Measurements from ENCODE around the gene LRP10. TPM values are rescaled to one million over a fixed set of nuclear protein-coding genes. Genes with fewer than 3 reads are reported as not detected.
A peak's percentile ranks its signal among the peaks of the same experiment; 100 is the strongest.

The LRP10 gene
- total RNA-seq, 2 experiments from 2014 or later = 36.3 to 41.8 TPM

- peak overlapping the region; percentile 99 for H3K27ac Mint-ChIP-seq
- peaks cover 34% of the 10 kb centered on the region for H3K4me1 Mint-ChIP-seq
- H3K4me3 Mint-ChIP-seq = peak overlapping the region; percentile 88
- no peaks in the 10 kb centered on the region for H3K9me3 Mint-ChIP-seq (ENCODE audit: low read depth)
- ChIA-PET POLR2A (interaction anchor here (0.6 to 1.4 kb wide), 12 partner anchors 19 to 1359 kb away, joined by 3 to 9 read pairs (median 3); partner anchors contain the start of genes CHMP4A, DAD1, METTL3 and RBM23), CTCF (interaction anchor here (0.9 to 6.7 kb wide), 11 partner anchors 12 to 300 kb away, joined by 3 to 111 read pairs (median 7); partner anchors contain the start of genes PRMT5, RBM23 and REM2)
- intact Hi-C loops (cut with DNase I, micrococcal nuclease) = loop anchor here (1.0 to 5.0 kb wide), 15 partner anchors 16 to 315 kb away; partner anchors contain the start of genes PRMT5 (in 2 of the 2), ACIN1 (in 1 of the 2), AJUBA (in 1 of the 2) and C14orf119 (in 1 of the 2)
- ATAC-seq (peak; percentile 77), DNase-seq (no peak)
- H3K36me3 Mint-ChIP-seq (ENCODE audit: low read depth) = peaks cover 20% of the 10 kb centered on the region
- H3K27me3 Mint-ChIP-seq = no peaks in the 10 kb centered on the region
These were observed 723 bp upstream of the LRP10 start for GRCh38 chr14:22870811-22871223.

DNA sequence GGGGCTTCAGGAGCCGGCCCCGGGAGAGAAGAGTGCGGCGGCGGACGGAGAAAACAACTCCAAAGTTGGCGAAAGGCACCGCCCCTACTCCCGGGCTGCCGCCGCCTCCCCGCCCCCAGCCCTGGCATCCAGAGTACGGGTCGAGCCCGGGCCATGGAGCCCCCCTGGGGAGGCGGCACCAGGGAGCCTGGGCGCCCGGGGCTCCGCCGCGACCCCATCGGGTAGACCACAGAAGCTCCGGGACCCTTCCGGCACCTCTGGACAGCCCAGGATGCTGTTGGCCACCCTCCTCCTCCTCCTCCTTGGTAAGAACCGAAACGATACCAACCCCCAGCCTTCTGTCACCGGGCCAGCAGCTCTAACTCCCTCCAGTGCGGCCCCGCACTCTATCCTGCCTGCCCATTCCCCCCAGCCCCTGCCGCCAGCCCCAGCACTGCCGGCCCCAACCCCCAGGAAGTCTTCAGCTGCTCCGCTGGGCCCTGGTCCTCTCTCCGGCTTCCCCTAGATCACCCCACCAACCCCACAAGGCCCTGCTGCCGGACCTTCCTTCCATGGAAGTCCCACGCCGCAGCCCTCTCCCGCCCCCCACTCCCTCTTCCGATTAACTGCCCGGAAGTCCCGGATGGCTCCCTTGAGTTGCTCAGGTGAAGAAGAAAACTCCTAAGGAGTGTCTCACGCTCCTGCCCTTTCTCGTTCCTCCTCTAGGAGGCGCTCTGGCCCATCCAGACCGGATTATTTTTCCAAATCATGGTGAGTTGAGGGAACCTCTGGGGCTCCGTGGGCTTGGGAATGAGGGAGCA is 693 bp downstream of the LRP10 start:
- Mint-ChIP-seq H3K9me3 (ENCODE audit: low read depth) (no peaks in the 10 kb centered on the region), H3K4me3 (peak overlapping the region; percentile 88), H3K36me3 (ENCODE audit: low read depth) (peaks cover 29% of the 10 kb centered on the region), H3K27me3 (no peaks in the 10 kb centered on the region), H3K27ac (peak overlapping the region; percentile 91), H3K4me1 (peaks cover 37% of the 10 kb centered on the region)
- POLR2A ChIA-PET = interaction anchor here (0.6 to 1.4 kb wide), 4 partner anchors 10 to 365 kb away, joined by 3 to 9 read pairs (median 4); partner anchors contain the start of gene DAD1
- ATAC-seq (peak; percentile 13), DNase-seq (peak; percentile 84)
- intact Hi-C loops (cut with DNase I, micrococcal nuclease) = loop anchor here (1.0 to 5.0 kb wide), 4 partner anchors 15 to 111 kb away; partner anchors contain the start of gene AJUBA (in 2 of the 2)
- CTCF ChIA-PET = interaction anchor here (0.6 to 6.7 kb wide), 26 partner anchors 9 to 1020 kb away, joined by 3 to 111 read pairs (median 6); partner anchors contain the start of genes OXA1L, PRMT5, RBM23 and REM2

GRCh38 chr14:22872833-22873520 is 1.4 kb downstream of the LRP10 start:
- no peak for ATAC-seq
- intact Hi-C loops (cut with DNase I, micrococcal nuclease) = loop anchor here (1.0 to 5.0 kb wide), 4 partner anchors 14 to 110 kb away; partner anchors contain the start of gene AJUBA (in 2 of the 2)
- H3K36me3 Mint-ChIP-seq (ENCODE audit: low read depth) = peaks cover 29% of the 10 kb centered on the region
- peak overlapping the region; percentile 88 for H3K4me3 Mint-ChIP-seq
- ChIA-PET CTCF (interaction anchor here (0.6 to 6.7 kb wide), 23 partner anchors 10 to 312 kb away, joined by 3 to 111 read pairs (median 6); partner anchors contain the start of genes CDH24, OXA1L and REM2), POLR2A (interaction anchor here (0.6 to 1.1 kb wide), 3 partner anchors 10 to 14 kb away, joined by 3 to 4 read pairs (median 3); no protein-coding TSS in a partner anchor)
- no peaks in the 10 kb centered on the region for H3K27me3 Mint-ChIP-seq
- H3K4me1 Mint-ChIP-seq = peaks cover 37% of the 10 kb centered on the region
- no peaks in the 10 kb centered on the region for H3K9me3 Mint-ChIP-seq (ENCODE audit: low read depth)
- no peak for DNase-seq
- H3K27ac Mint-ChIP-seq = peak overlapping the region; percentile 91

- ChIA-PET CTCF (interaction anchor here (1.4 to 6.7 kb wide), 3 partner anchors 12 to 52 kb away, joined by 5 to 66 read pairs (median 23); no protein-coding TSS in a partner anchor), POLR2A (no interaction called here)
- H3K9me3 Mint-ChIP-seq (ENCODE audit: low read depth) = no peaks in the 10 kb centered on the region
- no peak for DNase-seq
- H3K27ac Mint-ChIP-seq = no peak overlapping the region
- peaks cover 29% of the 10 kb centered on the region for H3K4me1 Mint-ChIP-seq
- ATAC-seq = no peak
- H3K36me3 Mint-ChIP-seq (ENCODE audit: low read depth) = peaks cover 35% of the 10 kb centered on the region
- intact Hi-C loops (cut with DNase I, micrococcal nuclease) = no loop called here
- no peaks in the 10 kb centered on the region for H3K27me3 Mint-ChIP-seq
- no peak overlapping the region for H3K4me3 Mint-ChIP-seq
These were observed 3.6 kb downstream of the LRP10 start for GRCh38 chr14:22875003-22875747.

DNA sequence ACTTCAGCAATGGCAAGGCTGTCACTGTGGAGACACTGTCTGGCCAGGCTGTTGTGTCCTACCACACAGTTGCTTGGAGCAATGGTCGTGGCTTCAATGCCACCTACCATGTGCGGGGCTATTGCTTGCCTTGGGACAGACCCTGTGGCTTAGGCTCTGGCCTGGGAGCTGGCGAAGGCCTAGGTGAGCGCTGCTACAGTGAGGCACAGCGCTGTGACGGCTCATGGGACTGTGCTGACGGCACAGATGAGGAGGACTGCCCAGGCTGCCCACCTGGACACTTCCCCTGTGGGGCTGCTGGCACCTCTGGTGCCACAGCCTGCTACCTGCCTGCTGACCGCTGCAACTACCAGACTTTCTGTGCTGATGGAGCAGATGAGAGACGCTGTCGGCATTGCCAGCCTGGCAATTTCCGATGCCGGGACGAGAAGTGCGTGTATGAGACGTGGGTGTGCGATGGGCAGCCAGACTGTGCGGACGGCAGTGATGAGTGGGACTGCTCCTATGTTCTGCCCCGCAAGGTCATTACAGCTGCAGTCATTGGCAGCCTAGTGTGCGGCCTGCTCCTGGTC is 4.3 kb downstream of the LRP10 start:
- no peak for ATAC-seq
- no peak for DNase-seq
- peaks cover 35% of the 10 kb centered on the region for H3K36me3 Mint-ChIP-seq (ENCODE audit: low read depth)
- H3K9me3 Mint-ChIP-seq (ENCODE audit: low read depth) = no peaks in the 10 kb centered on the region
- no peak overlapping the region for H3K4me3 Mint-ChIP-seq
- ChIA-PET CTCF (interaction anchor here (0.5 to 6.7 kb wide), 7 partner anchors 11 to 1468 kb away, joined by 3 to 66 read pairs (median 3); no protein-coding TSS in a partner anchor), POLR2A (no interaction called here)
- intact Hi-C loops (cut with DNase I, micrococcal nuclease) = no loop called here
- no peak overlapping the region for H3K27ac Mint-ChIP-seq
- no peaks in the 10 kb centered on the region for H3K27me3 Mint-ChIP-seq
- peaks cover 22% of the 10 kb centered on the region for H3K4me1 Mint-ChIP-seq

DNA sequence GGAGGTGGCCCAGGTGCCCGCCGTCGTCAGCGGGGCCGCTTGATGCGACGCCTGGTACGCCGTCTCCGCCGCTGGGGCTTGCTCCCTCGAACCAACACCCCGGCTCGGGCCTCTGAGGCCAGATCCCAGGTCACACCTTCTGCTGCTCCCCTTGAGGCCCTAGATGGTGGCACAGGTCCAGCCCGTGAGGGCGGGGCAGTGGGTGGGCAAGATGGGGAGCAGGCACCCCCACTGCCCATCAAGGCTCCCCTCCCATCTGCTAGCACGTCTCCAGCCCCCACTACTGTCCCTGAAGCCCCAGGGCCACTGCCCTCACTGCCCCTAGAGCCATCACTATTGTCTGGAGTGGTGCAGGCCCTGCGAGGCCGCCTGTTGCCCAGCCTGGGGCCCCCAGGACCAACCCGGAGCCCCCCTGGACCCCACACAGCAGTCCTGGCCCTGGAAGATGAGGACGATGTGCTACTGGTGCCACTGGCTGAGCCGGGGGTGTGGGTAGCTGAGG is 5.5 kb downstream of the LRP10 start:
- no peak overlapping the region for H3K4me3 Mint-ChIP-seq
- H3K36me3 Mint-ChIP-seq (ENCODE audit: low read depth) = peaks cover 35% of the 10 kb centered on the region
- no peak overlapping the region for H3K27ac Mint-ChIP-seq
- ChIA-PET CTCF (interaction anchor here (1.0 to 6.7 kb wide), 3 partner anchors 24 to 111 kb away, joined by 3 to 66 read pairs (median 3); no protein-coding TSS in a partner anchor), POLR2A (no interaction called here)
- H3K4me1 Mint-ChIP-seq = peaks cover 19% of the 10 kb centered on the region
- intact Hi-C loops (cut with DNase I, micrococcal nuclease) = no loop called here
- no peaks in the 10 kb centered on the region for H3K9me3 Mint-ChIP-seq (ENCODE audit: low read depth)
- ATAC-seq (no peak), DNase-seq (no peak)
- H3K27me3 Mint-ChIP-seq = no peaks in the 10 kb centered on the region

DNA sequence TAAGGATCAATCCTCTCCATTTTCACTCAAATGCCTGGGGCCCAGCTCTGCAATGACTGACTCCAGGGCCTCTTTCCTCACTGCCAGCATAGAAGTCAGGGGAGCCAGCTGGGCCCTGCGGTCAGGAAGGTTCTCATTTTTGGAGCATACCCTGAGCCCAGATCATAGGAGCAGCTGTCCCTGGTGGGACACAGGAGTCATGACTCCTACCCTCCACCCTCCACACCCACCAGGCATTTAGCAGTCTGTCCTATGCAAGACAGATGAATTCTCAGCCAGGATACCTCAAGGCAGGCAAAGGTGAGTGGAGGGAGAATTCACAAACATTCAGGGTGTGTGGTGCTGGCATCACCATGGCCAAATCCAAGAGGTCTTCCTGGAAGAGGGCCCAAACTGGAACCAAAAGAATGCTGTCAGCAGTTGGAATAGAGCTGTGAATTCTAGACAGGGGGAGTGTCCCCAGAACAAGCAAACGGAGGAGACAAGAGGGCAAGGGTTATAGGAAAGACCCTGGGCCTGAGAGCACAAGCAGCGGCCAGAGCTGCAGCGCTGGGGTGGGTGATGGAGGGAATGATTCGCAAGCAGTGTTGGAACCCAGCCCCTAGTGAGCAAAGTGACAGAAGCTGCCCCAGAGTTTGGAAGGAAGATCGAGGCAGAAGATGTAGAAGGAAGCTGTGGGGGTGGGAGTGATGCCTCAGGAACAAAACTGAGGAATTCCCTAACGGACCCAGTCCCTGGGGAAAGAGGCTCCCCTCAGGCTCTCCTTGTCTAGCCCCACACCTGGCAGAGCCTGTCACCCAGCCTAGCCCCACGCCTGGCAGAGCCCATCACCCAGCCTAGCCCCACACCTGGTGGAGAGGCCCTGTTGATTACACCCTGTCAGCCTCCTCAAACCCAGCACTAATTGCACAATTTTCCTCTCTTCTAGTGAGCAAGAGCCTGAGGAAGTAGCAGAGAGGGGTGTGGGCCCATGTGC is 7.0 kb downstream of the LRP10 start:
- ChIA-PET POLR2A (no interaction called here), CTCF (interaction anchor here (0.6 to 1.5 kb wide), 4 partner anchors 19 to 765 kb away, joined by 3 read pairs; no protein-coding TSS in a partner anchor)
- peaks cover 29% of the 10 kb centered on the region for H3K36me3 Mint-ChIP-seq (ENCODE audit: low read depth)
- ATAC-seq (no peak), DNase-seq (no peak)
- peak overlapping the region; percentile 35 for H3K27ac Mint-ChIP-seq
- intact Hi-C loops (cut with DNase I, micrococcal nuclease) = no loop called here
- H3K4me3 Mint-ChIP-seq = no peak overlapping the region
- no peaks in the 10 kb centered on the region for H3K27me3 Mint-ChIP-seq
- no peaks in the 10 kb centered on the region for H3K9me3 Mint-ChIP-seq (ENCODE audit: low read depth)
- peaks cover 18% of the 10 kb centered on the region for H3K4me1 Mint-ChIP-seq

- POLR2A ChIA-PET = interaction anchor here (0.7 kb wide), 1 partner anchor 9 kb away, joined by 4 read pairs; no protein-coding TSS in a partner anchor
- no peak overlapping the region for H3K4me3 Mint-ChIP-seq
- DNase-seq = no peak
- H3K36me3 Mint-ChIP-seq (ENCODE audit: low read depth) = peaks cover 6% of the 10 kb centered on the region
- intact Hi-C loops (cut with DNase I, micrococcal nuclease) = no loop called here
- no peak overlapping the region for H3K27ac Mint-ChIP-seq
- CTCF ChIA-PET = interaction anchor here (0.7 to 10.6 kb wide), 6 partner anchors 10 to 48 kb away, joined by 3 to 111 read pairs (median 8); partner anchors contain the start of genes LRP10 and PRMT5
- no peak for ATAC-seq
- H3K27me3 Mint-ChIP-seq = peaks cover 2% of the 10 kb centered on the region
- peaks cover 27% of the 10 kb centered on the region for H3K4me1 Mint-ChIP-seq
- no peaks in the 10 kb centered on the region for H3K9me3 Mint-ChIP-seq (ENCODE audit: low read depth)
These were observed 10.5 kb downstream of the LRP10 start for GRCh38 chr14:22882064-22882463.

DNA sequence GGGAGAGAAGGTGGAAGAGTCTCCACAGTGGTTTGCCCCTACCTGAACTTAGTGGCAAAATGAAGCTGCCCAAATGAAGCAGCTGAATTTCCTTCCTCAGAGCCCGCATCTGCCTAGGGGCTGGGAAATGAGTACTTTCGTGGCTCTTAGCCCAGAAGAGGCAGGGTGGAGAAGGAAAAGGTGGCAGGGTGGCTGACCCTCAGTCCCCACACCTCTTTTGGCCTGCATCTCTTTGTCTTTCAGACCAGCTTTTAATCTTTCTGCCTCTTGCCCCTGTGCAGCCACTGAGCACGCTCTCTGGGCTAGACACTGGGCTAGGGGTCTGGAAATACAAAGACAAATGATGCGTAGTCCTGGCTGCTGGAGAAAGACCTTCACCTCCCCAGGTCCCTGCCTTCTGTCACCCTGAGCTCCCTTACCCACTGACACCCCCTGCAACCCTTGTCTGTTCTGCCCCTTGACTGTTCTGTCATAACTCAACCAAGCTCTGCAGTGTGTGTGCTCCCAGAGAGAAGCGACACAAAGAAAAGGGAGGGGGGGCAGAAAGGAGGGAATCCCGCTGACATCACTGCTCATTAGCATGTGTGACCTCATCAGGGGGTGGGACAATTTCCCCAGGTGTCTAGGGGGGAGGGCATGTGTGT is 11.1 kb downstream of the LRP10 start:
- intact Hi-C loops (cut with DNase I, micrococcal nuclease) = no loop called here
- CTCF ChIA-PET = interaction anchor here (0.7 to 10.6 kb wide), 6 partner anchors 11 to 47 kb away, joined by 3 to 111 read pairs (median 8); partner anchors contain the start of genes LRP10 and PRMT5
- POLR2A ChIA-PET = interaction anchor here (0.6 to 0.8 kb wide), 3 partner anchors 10 to 375 kb away, joined by 4 to 10 read pairs (median 5); no protein-coding TSS in a partner anchor
- Mint-ChIP-seq H3K4me1 (peaks cover 33% of the 10 kb centered on the region), H3K9me3 (ENCODE audit: low read depth) (no peaks in the 10 kb centered on the region), H3K36me3 (ENCODE audit: low read depth) (peaks cover 6% of the 10 kb centered on the region), H3K27ac (no peak overlapping the region), H3K27me3 (peaks cover 2% of the 10 kb centered on the region), H3K4me3 (no peak overlapping the region)
- peak; percentile 61 for DNase-seq
- ATAC-seq = peak; percentile 11

All from activated CD4-positive, alpha-beta T cell treated with anti-CD3 and anti-CD28 coated beads for 36 hours (primary cell).